Measurements from ENCODE around the gene RHBG.

GRCh38 chr1:156400191-156400935 is 31.4 kb downstream of the RHBG start:
- TF ChIP-seq CTCF (IDR thresholded peaks at IDR 0.05) (no peak), POLR2A (IDR thresholded peaks at IDR 0.05) (no peak), POLR2AphosphoS5 (IDR thresholded peaks at IDR 0.05) (no peak)
